PC-9 (cell line): Measurements from ENCODE around the gene PDHX.

ENCODE experiments used
- EZH2 ChIP-seq: fragments of 200-600 bp; sonication (generic); IDR thresholded peaks from 2 replicates; pipeline ENCODE4 v1.8.0; 2017; ENCODE audit warnings: antibody characterized with exemption, low read depth
- TF ChIP-seq, protein P1 (sequence below): fragments of 200-600 bp; sonication (generic); conservative IDR thresholded peaks from 2 replicates; pipeline ENCODE4 v1.6.1; 2017; ENCODE audit warnings: mixed run types, antibody characterized with exemption, mild to moderate bottlenecking, moderate library complexity

DNA sequence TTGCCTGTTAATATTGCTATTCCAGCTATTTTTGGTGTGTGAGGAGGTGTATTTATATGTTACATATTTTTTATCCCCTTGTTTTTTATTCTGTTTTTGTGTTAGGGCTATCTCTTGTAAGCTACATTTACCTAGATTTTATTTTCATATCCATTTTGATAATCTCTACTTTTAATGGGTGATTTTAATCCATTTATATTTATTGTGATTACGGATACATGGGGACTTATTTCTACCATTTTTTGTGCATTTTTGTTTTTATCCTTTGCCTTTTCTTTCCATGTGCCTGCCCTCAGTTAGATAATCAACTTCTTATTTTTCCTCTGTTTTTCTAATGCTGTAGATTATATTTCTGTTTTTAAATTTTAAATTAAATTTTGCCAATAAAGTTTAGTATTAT lies 28.3 kb downstream of the PDHX start:
- TF ChIP-seq EZH2 = no peak
- TF ChIP-seq, protein P1, sequence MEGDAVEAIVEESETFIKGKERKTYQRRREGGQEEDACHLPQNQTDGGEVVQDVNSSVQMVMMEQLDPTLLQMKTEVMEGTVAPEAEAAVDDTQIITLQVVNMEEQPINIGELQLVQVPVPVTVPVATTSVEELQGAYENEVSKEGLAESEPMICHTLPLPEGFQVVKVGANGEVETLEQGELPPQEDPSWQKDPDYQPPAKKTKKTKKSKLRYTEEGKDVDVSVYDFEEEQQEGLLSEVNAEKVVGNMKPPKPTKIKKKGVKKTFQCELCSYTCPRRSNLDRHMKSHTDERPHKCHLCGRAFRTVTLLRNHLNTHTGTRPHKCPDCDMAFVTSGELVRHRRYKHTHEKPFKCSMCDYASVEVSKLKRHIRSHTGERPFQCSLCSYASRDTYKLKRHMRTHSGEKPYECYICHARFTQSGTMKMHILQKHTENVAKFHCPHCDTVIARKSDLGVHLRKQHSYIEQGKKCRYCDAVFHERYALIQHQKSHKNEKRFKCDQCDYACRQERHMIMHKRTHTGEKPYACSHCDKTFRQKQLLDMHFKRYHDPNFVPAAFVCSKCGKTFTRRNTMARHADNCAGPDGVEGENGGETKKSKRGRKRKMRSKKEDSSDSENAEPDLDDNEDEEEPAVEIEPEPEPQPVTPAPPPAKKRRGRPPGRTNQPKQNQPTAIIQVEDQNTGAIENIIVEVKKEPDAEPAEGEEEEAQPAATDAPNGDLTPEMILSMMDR = no peak
